Fibroblast of the aortic adventitia (primary cell): ENCODE data around the gene LYSET. TPM values are rescaled to one million over a fixed set of nuclear protein-coding genes. Genes with fewer than 3 reads are reported as not detected.
"Not testable (repeated sequence)": the region's sequence is repeated elsewhere in the genome, so short reads cannot be mapped to it uniquely, and the experiment has no call there.

Experiments
- DNase-seq: peaks from one replicate; pipeline ENCODE4 v3.0.0-alpha.2; 2010; ENCODE audit warnings: low read depth
- H3K4me3 ChIP-seq: 2 replicates; pipeline ENCODE4 v1.5.1; 2011; ENCODE audit warnings: low read depth, mild to moderate bottlenecking, control low read depth, low read length, moderate library complexity
- CTCF ChIP-seq: IDR thresholded peaks from 2 replicates; pipeline ENCODE4 v1.5.1; 2011; ENCODE audit warnings: mild to moderate bottlenecking, low read length, control low read depth, inconsistent platforms; ENCODE audit not compliant: insufficient read depth
- total RNA-seq: library from RNA; depleted of rRNA; stranded (reverse); fragments of >200 nt; gene quantifications from 2 replicates; pipeline ENCODE4 v1.2.3, GENCODE V29; 2012; ENCODE audit warnings: low replicate concordance

Gene LYSET
- total RNA-seq, 1 donor, result 12.1 TPM

- no peak for TF ChIP-seq CTCF
- DNase-seq, result peak; percentile 10
- no peak overlapping the region for H3K4me3 ChIP-seq
These were observed 11.1 kb upstream of the LYSET start for GRCh38 chr14:93173943-93174395.

- H3K4me3 ChIP-seq, DNase-seq: not testable (repeated sequence)
These were observed 10.4 kb upstream of the LYSET start for GRCh38 chr14:93174731-93175130.

GRCh38 chr14:93175492-93175891, 9.6 kb upstream of the LYSET start:
- no peak for TF ChIP-seq CTCF
- H3K4me3 ChIP-seq, result no peak overlapping the region
- no peak for DNase-seq

GRCh38 chr14:93183596-93184317, 1.4 kb upstream of the LYSET start:
- TF ChIP-seq CTCF, result no peak
- H3K4me3 ChIP-seq, result peak overlapping the region; percentile 96
- DNase-seq, result no peak

GRCh38 chr14:93185349-93185720, 218 bp downstream of the LYSET start:
- peak overlapping the region; percentile 96 for H3K4me3 ChIP-seq
- no peak for TF ChIP-seq CTCF
- peak; percentile 14 for DNase-seq

- peak overlapping the region; percentile 1 for H3K4me3 ChIP-seq
- TF ChIP-seq CTCF, result no peak
- DNase-seq, result no peak
These were observed 1.3 kb downstream of the LYSET start for GRCh38 chr14:93186466-93186865.

GRCh38 chr14:93186956-93187355, 1.8 kb downstream of the LYSET start:
- TF ChIP-seq CTCF, result no peak
- no peak for DNase-seq
- no peak overlapping the region for H3K4me3 ChIP-seq
